A673 (cell line): ENCODE data around the gene UCK2. TPM values are rescaled to one million over a fixed set of nuclear protein-coding genes. Genes with fewer than 3 reads are reported as not detected.

Experiments
- BruUV-seq: library from RNA; stranded (reverse); fragments of 400-500 nt; replicated peaks from 2 replicates; lab custom pipeline; 2021; lab: Mats Ljungman, UMichigan
- CTCF ChIA-PET: fragments of 300-600 bp; sonication (Branson Sonifier 250); formaldehyde crosslinking; loops from one replicate; lab custom pipeline; 2022; ENCODE audit warnings: antibody characterized with exemption; lab: Charles Lee
- POLR2A ChIA-PET: fragments of 300-600 bp; sonication (Branson Sonifier 250); formaldehyde crosslinking; loops from one replicate; lab custom pipeline; 2022; ENCODE audit warnings: antibody characterized with exemption; ENCODE audit not compliant: low non-redundant PET; lab: Charles Lee
- DNase-seq: peaks from one replicate; pipeline ENCODE4 v3.0.0-alpha.2; 2015; ENCODE audit warnings: low spot score
- H3K27ac ChIP-seq: fragments of 200-600 bp; sonication (generic); 2 replicates; pipeline ENCODE4 v1.5.1; 2016; ENCODE audit warnings: mixed run types, low read depth, mild to moderate bottlenecking, mixed read lengths, antibody characterized with exemption, low read length; ENCODE audit not compliant: poor library complexity, severe bottlenecking
- H3K27me3 ChIP-seq: fragments of 200-600 bp; sonication (generic); replicated peaks from 2 replicates; pipeline ENCODE4 v1.6.1; 2017; ENCODE audit warnings: mixed run types, low read depth, mild to moderate bottlenecking, mixed read lengths, antibody characterized with exemption, low read length; ENCODE audit not compliant: insufficient read depth, poor library complexity
- H3K36me3 ChIP-seq: fragments of 200-600 bp; sonication (generic); 2 replicates; pipeline ENCODE4 v1.6.1; 2016; ENCODE audit warnings: mixed run types, mild to moderate bottlenecking, mixed read lengths, antibody characterized with exemption, low read length; ENCODE audit not compliant: insufficient read depth, poor library complexity, severe bottlenecking
- H3K4me1 ChIP-seq: fragments of 200-600 bp; sonication (generic); 2 replicates; pipeline ENCODE4 v1.6.1; 2017; ENCODE audit warnings: mixed run types, mild to moderate bottlenecking, mixed read lengths, antibody characterized with exemption, low read length; ENCODE audit not compliant: insufficient read depth, poor library complexity, severe bottlenecking
- H3K4me3 ChIP-seq: fragments of 200-600 bp; sonication (generic); 2 replicates; pipeline ENCODE4 v1.5.1; 2016; ENCODE audit warnings: low read depth, mixed run types, mild to moderate bottlenecking, mixed read lengths, low read length; ENCODE audit not compliant: poor library complexity, severe bottlenecking
- H3K9me3 ChIP-seq: fragments of 200-600 bp; sonication (generic); 2 replicates; pipeline ENCODE4 v1.6.1; 2016; ENCODE audit warnings: mixed run types, low read depth, mild to moderate bottlenecking, mixed read lengths, antibody characterized with exemption, low read length; ENCODE audit not compliant: poor library complexity, severe bottlenecking
- EZH2 ChIP-seq: fragments of 200-600 bp; sonication (generic); IDR thresholded peaks from 2 replicates; pipeline ENCODE4 v1.6.1; 2017; ENCODE audit warnings: borderline replicate concordance, low read depth, mild to moderate bottlenecking, mixed read lengths, antibody characterized with exemption, low read length; ENCODE audit not compliant: poor library complexity, severe bottlenecking
- intact Hi-C: fragments of 100-400 bp; cut with micrococcal nuclease; formaldehyde crosslinking; loops from one replicate; pipeline ENCODE4 v1.10.0; 2022; ENCODE audit not compliant: unreplicated experiment
- total RNA-seq: library from RNA; stranded (reverse); gene quantifications from 2 replicates; pipeline ENCODE4 v1.2.3, GENCODE V29; 2021
- TF ChIP-seq, protein P1 (sequence below): fragments of 300-800, 200-600 bp; sonication (generic); conservative IDR thresholded peaks from 2 replicates; pipeline ENCODE4 v1.5.1; 2017; ENCODE audit warnings: low read depth, mild to moderate bottlenecking, antibody characterized with exemption, low read length, moderate library complexity, mixed read lengths

The UCK2 gene
- total RNA-seq, 1 experiment from 2014 or later, result 78.7 TPM

DNA sequence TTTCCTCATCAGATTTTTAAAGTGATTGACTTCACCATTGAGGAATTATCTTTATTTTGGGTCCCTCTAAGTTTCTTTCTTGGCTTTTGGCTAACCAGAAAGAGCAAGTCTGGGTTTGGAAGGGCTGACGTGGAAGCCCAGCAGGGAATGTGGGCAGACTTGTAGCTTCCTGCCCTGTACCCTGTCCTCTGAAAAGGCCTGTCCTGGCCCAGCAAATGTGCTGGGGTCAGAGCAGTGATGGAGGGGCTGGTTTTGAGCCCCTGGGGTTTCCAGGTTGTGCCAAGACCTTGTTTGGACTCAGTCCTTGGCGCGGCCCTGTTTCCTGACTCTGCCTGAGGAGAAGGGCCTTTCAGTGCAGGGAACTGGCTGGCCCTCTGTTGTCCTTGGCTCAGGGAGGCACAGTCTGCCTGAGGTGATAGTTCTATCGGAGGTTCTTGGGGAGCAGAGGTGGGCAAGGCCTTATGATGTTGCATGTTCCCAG, 72.1 kb downstream of the UCK2 start:
- Histone ChIP-seq H3K27me3 (no peaks in the 10 kb centered on the region), H3K9me3 (no peaks in the 10 kb centered on the region), H3K27ac (no peak overlapping the region), H3K4me1 (peaks cover 38% of the 10 kb centered on the region), H3K36me3 (peaks cover 26% of the 10 kb centered on the region), H3K4me3 (no peak overlapping the region)
- no peak for DNase-seq
- intact Hi-C loops, result no loop called here
- CTCF ChIA-PET, result no interaction called here
- no TSS peak for BruUV-seq
- no peak for TF ChIP-seq EZH2
- TF ChIP-seq, protein P1, sequence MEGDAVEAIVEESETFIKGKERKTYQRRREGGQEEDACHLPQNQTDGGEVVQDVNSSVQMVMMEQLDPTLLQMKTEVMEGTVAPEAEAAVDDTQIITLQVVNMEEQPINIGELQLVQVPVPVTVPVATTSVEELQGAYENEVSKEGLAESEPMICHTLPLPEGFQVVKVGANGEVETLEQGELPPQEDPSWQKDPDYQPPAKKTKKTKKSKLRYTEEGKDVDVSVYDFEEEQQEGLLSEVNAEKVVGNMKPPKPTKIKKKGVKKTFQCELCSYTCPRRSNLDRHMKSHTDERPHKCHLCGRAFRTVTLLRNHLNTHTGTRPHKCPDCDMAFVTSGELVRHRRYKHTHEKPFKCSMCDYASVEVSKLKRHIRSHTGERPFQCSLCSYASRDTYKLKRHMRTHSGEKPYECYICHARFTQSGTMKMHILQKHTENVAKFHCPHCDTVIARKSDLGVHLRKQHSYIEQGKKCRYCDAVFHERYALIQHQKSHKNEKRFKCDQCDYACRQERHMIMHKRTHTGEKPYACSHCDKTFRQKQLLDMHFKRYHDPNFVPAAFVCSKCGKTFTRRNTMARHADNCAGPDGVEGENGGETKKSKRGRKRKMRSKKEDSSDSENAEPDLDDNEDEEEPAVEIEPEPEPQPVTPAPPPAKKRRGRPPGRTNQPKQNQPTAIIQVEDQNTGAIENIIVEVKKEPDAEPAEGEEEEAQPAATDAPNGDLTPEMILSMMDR, result no peak
- POLR2A ChIA-PET, result no interaction called here

DNA sequence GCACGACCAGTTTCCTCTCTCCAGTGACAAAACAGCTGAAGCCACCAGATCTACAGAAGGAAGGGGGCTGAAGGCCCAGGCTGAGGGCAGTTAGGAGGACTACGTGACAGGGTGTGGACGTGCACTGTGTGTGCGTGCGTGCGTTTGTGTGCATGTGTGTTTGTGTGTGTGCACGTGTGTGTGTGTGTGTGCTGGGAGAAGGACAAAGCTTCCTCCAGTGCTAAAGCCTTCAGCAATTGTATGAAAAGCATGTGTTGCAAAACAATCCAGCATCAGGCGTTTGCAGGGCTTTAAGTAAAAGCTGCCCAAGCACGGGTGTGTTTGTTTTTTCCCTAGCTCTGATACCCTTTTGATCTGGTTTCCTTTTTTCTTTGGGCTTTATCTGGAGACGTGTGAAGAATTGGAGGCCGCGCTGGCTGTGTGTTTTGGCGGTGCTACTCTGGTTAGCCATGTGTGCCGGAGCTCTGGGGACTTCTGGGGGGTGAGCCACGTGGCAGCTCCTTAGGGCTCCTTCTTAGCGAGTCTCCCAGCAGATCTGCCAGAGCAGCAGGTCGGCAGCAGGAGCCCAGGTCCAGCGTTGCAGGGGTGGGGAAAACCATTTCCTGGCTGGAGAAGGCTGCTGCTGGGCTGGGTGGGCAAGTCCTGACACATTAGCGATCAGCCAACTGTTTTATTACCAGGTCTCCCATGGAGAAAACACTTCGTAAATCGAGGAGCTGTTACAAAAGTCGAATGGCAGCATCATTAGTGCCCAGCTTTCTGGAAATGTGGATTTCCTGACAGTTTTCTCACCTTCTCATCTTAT, 73.4 kb downstream of the UCK2 start:
- peak overlapping the region; percentile 51 for H3K27ac ChIP-seq
- H3K9me3 ChIP-seq, result no peaks in the 10 kb centered on the region
- no peaks in the 10 kb centered on the region for H3K27me3 ChIP-seq
- H3K36me3 ChIP-seq, result peaks cover 28% of the 10 kb centered on the region
- no TSS peak for BruUV-seq
- POLR2A ChIA-PET, result no interaction called here
- H3K4me3 ChIP-seq, result no peak overlapping the region
- CTCF ChIA-PET, result interaction anchor here (0.9 kb wide), 1 partner anchor 299 kb away, joined by 3 read pairs; no protein-coding TSS in a partner anchor
- intact Hi-C loops, result loop anchor here (5.0 kb wide), 1 partner anchor 73 kb away; the partner anchor contains the start of gene UCK2
- DNase-seq, result peak; percentile 77
- peaks cover 38% of the 10 kb centered on the region for H3K4me1 ChIP-seq
- TF ChIP-seq EZH2, result no peak
- TF ChIP-seq, protein P1, result no peak

DNA sequence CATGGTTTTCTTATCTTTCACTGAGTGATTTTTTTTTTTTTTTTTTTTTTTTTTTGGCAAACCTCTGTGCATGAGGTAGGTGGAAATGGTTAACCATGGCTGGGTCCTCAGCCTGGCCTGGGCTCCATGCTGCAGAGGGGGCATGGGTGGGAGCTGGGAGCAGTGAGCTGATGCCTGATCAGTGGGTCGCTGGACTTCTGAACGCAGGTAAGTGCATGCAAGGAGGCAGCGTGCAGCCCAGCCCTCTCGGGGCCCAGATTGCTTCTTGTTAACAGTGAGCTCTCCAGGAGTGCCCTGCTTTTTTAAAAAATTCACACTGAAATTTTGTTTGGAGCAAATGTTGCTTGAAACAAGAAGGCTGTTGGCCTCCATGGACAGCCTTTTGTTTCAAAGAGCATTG, 75.2 kb downstream of the UCK2 start:
- Histone ChIP-seq H3K4me3 (no peak overlapping the region), H3K36me3 (peaks cover 36% of the 10 kb centered on the region), H3K27ac (no peak overlapping the region), H3K9me3 (no peaks in the 10 kb centered on the region), H3K27me3 (no peaks in the 10 kb centered on the region), H3K4me1 (peaks cover 38% of the 10 kb centered on the region)
- intact Hi-C loops, result loop anchor here (5.0 kb wide), 1 partner anchor 75 kb away; the partner anchor contains the start of gene UCK2
- no peak for TF ChIP-seq EZH2
- TF ChIP-seq, protein P1, result no peak
- DNase-seq, result no peak
- POLR2A ChIA-PET, result no interaction called here
- CTCF ChIA-PET, result no interaction called here
- no TSS peak for BruUV-seq
